Choroid plexus epithelial cell (primary cell): ENCODE data around the gene RADIL.

Experiments
- DNase-seq: peaks from one replicate; pipeline ENCODE4 v3.0.0-alpha.2; 2010; ENCODE audit warnings: low read depth
- H3K4me3 ChIP-seq: 2 replicates; pipeline ENCODE4 v1.5.1; 2011; ENCODE audit warnings: low read depth, mild to moderate bottlenecking, control low read depth, low read length, moderate library complexity
- TF ChIP-seq, protein P1 (sequence below): conservative IDR thresholded peaks from 2 replicates; pipeline ENCODE4 v1.5.1; 2011; ENCODE audit warnings: low read depth, mild to moderate bottlenecking, control low read depth, inconsistent platforms, low read length, moderate library complexity

The RADIL gene

GRCh38 chr7:4792537-4793126 is 90.9 kb downstream of the RADIL start:
- DNase-seq, result peak; percentile 49
- peak overlapping the region; percentile 48 for H3K4me3 ChIP-seq
- TF ChIP-seq, protein P1, sequence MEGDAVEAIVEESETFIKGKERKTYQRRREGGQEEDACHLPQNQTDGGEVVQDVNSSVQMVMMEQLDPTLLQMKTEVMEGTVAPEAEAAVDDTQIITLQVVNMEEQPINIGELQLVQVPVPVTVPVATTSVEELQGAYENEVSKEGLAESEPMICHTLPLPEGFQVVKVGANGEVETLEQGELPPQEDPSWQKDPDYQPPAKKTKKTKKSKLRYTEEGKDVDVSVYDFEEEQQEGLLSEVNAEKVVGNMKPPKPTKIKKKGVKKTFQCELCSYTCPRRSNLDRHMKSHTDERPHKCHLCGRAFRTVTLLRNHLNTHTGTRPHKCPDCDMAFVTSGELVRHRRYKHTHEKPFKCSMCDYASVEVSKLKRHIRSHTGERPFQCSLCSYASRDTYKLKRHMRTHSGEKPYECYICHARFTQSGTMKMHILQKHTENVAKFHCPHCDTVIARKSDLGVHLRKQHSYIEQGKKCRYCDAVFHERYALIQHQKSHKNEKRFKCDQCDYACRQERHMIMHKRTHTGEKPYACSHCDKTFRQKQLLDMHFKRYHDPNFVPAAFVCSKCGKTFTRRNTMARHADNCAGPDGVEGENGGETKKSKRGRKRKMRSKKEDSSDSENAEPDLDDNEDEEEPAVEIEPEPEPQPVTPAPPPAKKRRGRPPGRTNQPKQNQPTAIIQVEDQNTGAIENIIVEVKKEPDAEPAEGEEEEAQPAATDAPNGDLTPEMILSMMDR, result no peak

GRCh38 chr7:4791738-4792536 is 91.6 kb downstream of the RADIL start:
- H3K4me3 ChIP-seq, result peak overlapping the region; percentile 48
- TF ChIP-seq, protein P1, result peak; percentile 59
- DNase-seq, result peak; percentile 70

GRCh38 chr7:4791101-4791737 is 92.3 kb downstream of the RADIL start:
- TF ChIP-seq, protein P1, result no peak
- DNase-seq, result no peak

GRCh38 chr7:4790516-4790991 is 93.0 kb downstream of the RADIL start:
- H3K4me3 ChIP-seq, result no peak overlapping the region
- TF ChIP-seq, protein P1, result no peak
- no peak for DNase-seq

More at GRCh38 chr7:4791101-4791737, 92.3 kb downstream of the RADIL start:
- no peak overlapping the region for H3K4me3 ChIP-seq

DNA sequence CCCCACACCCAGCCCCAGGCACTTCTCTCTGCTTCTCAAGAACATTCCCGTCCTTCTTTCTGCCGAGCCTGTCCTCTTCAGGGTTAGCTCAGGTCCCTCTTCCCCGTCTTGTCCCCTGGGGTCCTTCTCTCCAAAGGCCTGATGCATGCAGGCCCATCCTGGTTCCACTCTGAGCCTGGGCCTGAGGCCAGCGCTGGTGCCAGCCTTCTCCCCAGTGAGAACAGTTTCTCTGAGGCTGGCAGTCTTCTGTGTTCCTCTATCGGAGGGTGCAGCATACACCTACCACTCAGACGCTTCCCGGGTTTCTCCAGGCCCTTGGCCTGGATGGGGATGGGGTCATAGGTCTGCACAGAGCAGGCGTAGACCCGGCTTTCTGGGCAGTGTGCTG is 93.4 kb downstream of the RADIL start:
- TF ChIP-seq, protein P1, result no peak
- no peak for DNase-seq
- no peak overlapping the region for H3K4me3 ChIP-seq

DNA sequence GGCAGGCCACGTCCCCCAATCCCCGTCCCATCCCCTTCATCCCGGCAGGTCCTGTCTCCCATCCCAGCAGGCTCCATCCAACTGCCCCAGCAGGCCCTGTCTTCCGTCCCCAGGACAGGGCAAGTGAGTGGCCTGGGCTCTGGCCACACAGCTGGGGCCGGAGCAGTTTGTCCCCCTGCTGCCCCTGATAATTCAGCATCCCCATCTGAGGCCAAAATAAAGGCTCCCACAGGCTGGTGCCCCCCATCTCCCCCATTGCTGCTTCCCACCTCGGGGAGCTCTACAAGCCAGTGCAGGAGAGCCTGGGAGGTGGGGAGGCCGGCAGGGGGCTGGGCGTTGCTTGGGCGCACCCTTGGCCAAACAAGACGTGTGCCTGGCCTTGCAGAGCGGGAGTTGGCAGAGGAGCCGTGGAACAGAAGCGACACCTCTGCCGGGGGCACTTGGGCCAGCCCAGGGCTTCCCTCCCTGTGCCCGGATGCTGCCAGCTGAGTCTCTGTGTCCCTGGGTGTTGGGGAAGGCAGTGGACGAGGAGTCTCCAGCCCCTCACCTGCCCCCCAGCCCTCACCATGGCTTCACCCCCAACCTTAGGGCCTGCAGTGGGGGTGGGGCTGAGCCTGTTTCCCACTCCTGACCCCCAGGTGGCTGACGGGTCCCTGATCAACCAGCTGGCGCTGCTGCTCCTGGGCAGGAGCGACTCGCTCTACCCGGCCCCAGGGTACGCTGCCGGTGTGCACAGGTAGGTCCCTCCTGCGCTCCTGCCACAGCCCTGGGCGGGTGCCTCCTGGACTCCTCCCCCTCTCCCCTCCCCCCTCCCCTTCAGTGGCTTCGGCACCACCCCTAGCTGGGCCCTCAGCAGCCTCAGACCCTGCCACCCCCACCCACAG is 94.1 kb downstream of the RADIL start:
- no peak overlapping the region for H3K4me3 ChIP-seq
- no peak for DNase-seq
- TF ChIP-seq, protein P1, result no peak
